Osteocyte (in vitro differentiated cells): Measurements from ENCODE around the gene HNF4A. TPM values are rescaled to one million over a fixed set of nuclear protein-coding genes. Genes with fewer than 3 reads are reported as not detected.

Source experiments
- DNase-seq: peaks from one replicate; pipeline ENCODE4 v3.0.0; 2021; ENCODE audit warnings: mixed read lengths; ENCODE audit not compliant: unreplicated experiment; ENCODE audit errors: extremely low spot score
- H3K27ac Mint-ChIP-seq: one replicate; pipeline ENCODE4 v1.8.0; 2021; ENCODE audit warnings: mild to moderate bottlenecking, mixed read lengths; ENCODE audit not compliant: unreplicated experiment
- H3K27me3 Mint-ChIP-seq: one replicate; pipeline ENCODE4 v1.8.0; 2021; ENCODE audit warnings: mixed read lengths; ENCODE audit not compliant: unreplicated experiment
- H3K36me3 Mint-ChIP-seq: one replicate; pipeline ENCODE4 v1.8.0; 2021; ENCODE audit warnings: mixed read lengths; ENCODE audit not compliant: unreplicated experiment
- H3K4me1 Mint-ChIP-seq: one replicate; pipeline ENCODE4 v1.8.0; 2021; ENCODE audit warnings: mixed read lengths; ENCODE audit not compliant: unreplicated experiment
- H3K4me3 Mint-ChIP-seq: one replicate; pipeline ENCODE4 v1.8.0; 2021; ENCODE audit warnings: mild to moderate bottlenecking, moderate library complexity, mixed read lengths; ENCODE audit not compliant: unreplicated experiment
- H3K9me3 Mint-ChIP-seq: one replicate; pipeline ENCODE4 v1.8.0; 2021; ENCODE audit warnings: mixed read lengths; ENCODE audit not compliant: unreplicated experiment
- total RNA-seq: library from RNA; stranded (reverse); gene quantifications from 2 replicates; pipeline ENCODE4 v1.2.1, GENCODE V29; 2021
- TF ChIP-seq, protein P1 (sequence below): fragments of 200-600 bp; sonication (generic); IDR thresholded peaks from 2 replicates; pipeline ENCODE4 v1.5.0; 2021; ENCODE audit warnings: antibody characterized with exemption, mild to moderate bottlenecking, moderate library complexity

HNF4A gene
- total RNA-seq, 1 donor from 2014 or later, result not detected

DNA sequence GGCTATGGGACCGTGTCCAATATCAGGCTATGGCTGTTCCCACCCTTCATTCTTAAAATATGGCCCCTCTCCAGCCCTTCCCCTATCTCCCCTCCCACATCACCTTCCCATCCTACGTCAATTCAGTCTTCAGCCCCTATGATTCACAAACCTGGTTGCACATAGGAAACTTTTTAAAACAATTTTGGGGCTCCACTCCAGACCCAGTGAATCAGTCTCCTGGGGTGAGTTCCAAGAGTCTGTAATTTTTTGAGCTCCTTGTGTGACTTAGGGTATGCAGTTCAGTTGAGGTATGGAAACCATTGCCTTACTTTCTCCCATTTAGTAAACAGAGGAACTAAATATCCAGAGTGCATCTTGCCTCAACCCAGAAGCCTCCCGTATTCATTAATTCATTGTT, 5.5 kb downstream of the HNF4A start:
- DNase-seq, result no peak
- H3K36me3 Mint-ChIP-seq, result no peaks in the 10 kb centered on the region
- H3K27ac Mint-ChIP-seq, result no peak overlapping the region
- no peaks in the 10 kb centered on the region for H3K9me3 Mint-ChIP-seq
- H3K4me1 Mint-ChIP-seq, result no peaks in the 10 kb centered on the region
- TF ChIP-seq, protein P1, sequence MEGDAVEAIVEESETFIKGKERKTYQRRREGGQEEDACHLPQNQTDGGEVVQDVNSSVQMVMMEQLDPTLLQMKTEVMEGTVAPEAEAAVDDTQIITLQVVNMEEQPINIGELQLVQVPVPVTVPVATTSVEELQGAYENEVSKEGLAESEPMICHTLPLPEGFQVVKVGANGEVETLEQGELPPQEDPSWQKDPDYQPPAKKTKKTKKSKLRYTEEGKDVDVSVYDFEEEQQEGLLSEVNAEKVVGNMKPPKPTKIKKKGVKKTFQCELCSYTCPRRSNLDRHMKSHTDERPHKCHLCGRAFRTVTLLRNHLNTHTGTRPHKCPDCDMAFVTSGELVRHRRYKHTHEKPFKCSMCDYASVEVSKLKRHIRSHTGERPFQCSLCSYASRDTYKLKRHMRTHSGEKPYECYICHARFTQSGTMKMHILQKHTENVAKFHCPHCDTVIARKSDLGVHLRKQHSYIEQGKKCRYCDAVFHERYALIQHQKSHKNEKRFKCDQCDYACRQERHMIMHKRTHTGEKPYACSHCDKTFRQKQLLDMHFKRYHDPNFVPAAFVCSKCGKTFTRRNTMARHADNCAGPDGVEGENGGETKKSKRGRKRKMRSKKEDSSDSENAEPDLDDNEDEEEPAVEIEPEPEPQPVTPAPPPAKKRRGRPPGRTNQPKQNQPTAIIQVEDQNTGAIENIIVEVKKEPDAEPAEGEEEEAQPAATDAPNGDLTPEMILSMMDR, result no peak
- H3K4me3 Mint-ChIP-seq, result no peak overlapping the region
- peaks cover 40% of the 10 kb centered on the region for H3K27me3 Mint-ChIP-seq

DNA sequence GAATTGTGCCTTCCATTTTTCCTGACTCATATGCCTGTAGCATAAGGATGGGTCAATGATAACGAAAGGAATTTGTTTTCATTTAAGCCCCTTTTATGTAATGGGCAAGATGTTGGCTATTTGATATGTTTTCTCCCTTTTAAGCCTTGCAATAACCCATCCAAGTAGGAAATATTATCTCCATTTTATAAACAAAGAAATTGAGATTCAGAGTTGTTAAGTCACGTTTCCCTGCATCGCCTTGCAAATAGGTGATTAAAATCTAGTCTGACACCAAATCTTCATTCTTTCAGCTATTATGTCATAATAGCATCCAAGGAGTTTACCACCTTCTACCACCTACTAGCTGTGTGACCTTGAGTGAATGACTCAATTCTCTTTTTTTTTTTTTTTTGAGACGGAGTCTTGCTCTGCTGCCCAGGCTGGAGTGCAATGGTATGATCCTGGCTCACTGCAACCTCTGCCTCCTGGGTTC, 7.0 kb downstream of the HNF4A start:
- TF ChIP-seq, protein P1, result no peak
- Mint-ChIP-seq H3K36me3 (no peaks in the 10 kb centered on the region), H3K27ac (no peak overlapping the region), H3K9me3 (no peaks in the 10 kb centered on the region), H3K4me1 (no peaks in the 10 kb centered on the region), H3K27me3 (peaks cover 30% of the 10 kb centered on the region), H3K4me3 (no peak overlapping the region)
- no peak for DNase-seq

DNA sequence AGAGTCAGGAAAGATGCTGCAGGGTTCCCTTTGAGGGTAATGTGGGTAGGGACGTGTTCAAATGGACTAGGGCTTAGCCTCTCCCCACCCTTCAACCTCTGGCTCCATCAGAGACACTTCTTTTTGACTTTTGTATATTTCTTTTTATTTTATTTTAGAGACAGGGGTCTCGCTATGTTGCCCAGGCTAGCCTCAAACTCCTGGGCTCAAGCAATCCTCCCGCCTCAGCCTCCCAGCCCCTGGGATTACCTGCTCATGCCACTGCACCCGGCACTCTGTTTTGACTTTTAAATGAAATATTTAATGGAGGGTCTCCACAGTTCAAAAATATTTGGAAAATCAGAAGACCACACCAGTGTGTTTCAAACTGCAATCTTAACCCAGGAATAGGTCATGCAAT, 8.6 kb downstream of the HNF4A start:
- Mint-ChIP-seq H3K9me3 (no peaks in the 10 kb centered on the region), H3K4me1 (no peaks in the 10 kb centered on the region), H3K27ac (no peak overlapping the region), H3K27me3 (peaks cover 18% of the 10 kb centered on the region), H3K4me3 (no peak overlapping the region), H3K36me3 (no peaks in the 10 kb centered on the region)
- DNase-seq, result no peak
- TF ChIP-seq, protein P1, result no peak

DNA sequence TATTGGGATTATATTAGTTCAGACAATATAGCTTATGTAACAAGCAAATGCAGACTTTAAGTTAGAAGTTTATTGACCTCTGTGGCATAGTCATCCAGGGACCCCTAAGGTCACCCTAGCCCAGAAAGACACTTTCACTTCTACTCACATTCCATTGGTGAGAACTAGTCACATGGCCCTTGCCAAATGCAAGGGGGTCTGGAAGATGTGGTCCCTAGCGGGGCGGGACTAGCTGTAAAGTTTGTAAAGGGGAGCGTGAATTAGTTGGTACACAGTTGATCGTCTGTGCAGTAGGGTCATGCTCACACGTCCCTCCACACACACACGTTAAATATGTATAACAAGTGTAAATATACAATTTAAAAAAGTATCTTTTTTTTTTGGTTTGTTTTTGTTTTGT, 9.3 kb downstream of the HNF4A start:
- H3K4me3 Mint-ChIP-seq, result no peak overlapping the region
- no peak for DNase-seq
- H3K9me3 Mint-ChIP-seq, result no peaks in the 10 kb centered on the region
- no peak overlapping the region for H3K27ac Mint-ChIP-seq
- no peaks in the 10 kb centered on the region for H3K4me1 Mint-ChIP-seq
- H3K27me3 Mint-ChIP-seq, result peaks cover 18% of the 10 kb centered on the region
- no peaks in the 10 kb centered on the region for H3K36me3 Mint-ChIP-seq
- TF ChIP-seq, protein P1, result no peak

DNA sequence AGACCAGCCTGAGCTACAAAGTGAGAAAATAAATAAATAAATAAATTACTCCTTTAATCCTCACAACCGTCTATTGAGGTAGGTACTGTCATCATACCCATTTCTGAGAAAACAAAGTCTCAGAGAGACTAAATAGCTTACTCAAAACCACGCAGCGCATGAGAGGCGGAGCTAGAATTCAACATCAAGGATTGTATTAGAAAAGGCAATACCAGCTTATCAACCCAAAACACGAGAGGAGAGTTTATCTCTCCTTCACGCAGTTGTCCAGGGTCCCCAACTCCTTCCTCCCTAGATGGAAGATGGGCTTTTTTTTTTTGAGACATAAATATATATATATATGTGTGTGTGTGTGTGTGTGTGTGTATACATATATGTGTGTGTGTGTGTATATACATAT, 12.2 kb downstream of the HNF4A start:
- H3K4me1 Mint-ChIP-seq, result peaks cover 4% of the 10 kb centered on the region
- no peak for DNase-seq
- no peak overlapping the region for H3K27ac Mint-ChIP-seq
- H3K4me3 Mint-ChIP-seq, result no peak overlapping the region
- H3K9me3 Mint-ChIP-seq, result no peaks in the 10 kb centered on the region
- TF ChIP-seq, protein P1, result no peak
- no peaks in the 10 kb centered on the region for H3K36me3 Mint-ChIP-seq
- H3K27me3 Mint-ChIP-seq, result peaks cover 5% of the 10 kb centered on the region
